NOMO-1 treated with DMSO at 0.1 percent for 48 hours (cell line): Measurements from ENCODE around the gene KDM2B.

ENCODE experiments used
- DNase-seq: peaks from one replicate; lab custom pipeline; 2025; ENCODE audit not compliant: unreplicated experiment; lab: John Stamatoyannopoulos, UW

The KDM2B gene

GRCh38 chr12:121580959-121581685 is at the start of gene KDM2B:
KDM2B (minus strand) TSS chr12:121581023; CDS start chr12:121580911, 112 bp downstream.
- no peak for DNase-seq

- no peak for DNase-seq
These were observed 47.7 kb upstream of the KDM2B start for GRCh38 chr12:121628536-121628935.

- no peak for DNase-seq
These were observed 47.2 kb upstream of the KDM2B start for GRCh38 chr12:121628037-121628436.

- peak; percentile 48 for DNase-seq
These were observed 46.2 kb upstream of the KDM2B start for GRCh38 chr12:121626853-121627640.

GRCh38 chr12:121626087-121626852 is 45.4 kb upstream of the KDM2B start, which contains the start of gene ORAI1:
ORAI1 (plus strand) TSS chr12:121626530.
- DNase-seq: peak; percentile 88

- DNase-seq: no peak
These were observed 39.6 kb upstream of the KDM2B start for GRCh38 chr12:121620333-121620891.

GRCh38 chr12:121618659-121619233 is 37.9 kb upstream of the KDM2B start:
- DNase-seq: no peak

- DNase-seq: no peak
These were observed 34.1 kb upstream of the KDM2B start for GRCh38 chr12:121614872-121615467.

- no peak for DNase-seq
These were observed 32.6 kb upstream of the KDM2B start for GRCh38 chr12:121613462-121613861.

GRCh38 chr12:121611306-121611705 is 30.5 kb upstream of the KDM2B start:
- no peak for DNase-seq

GRCh38 chr12:121610239-121611149 is 29.7 kb upstream of the KDM2B start:
- DNase-seq: no peak

GRCh38 chr12:121608301-121608700 is 27.5 kb upstream of the KDM2B start:
- DNase-seq: no peak

GRCh38 chr12:121603581-121603980 is 22.8 kb upstream of the KDM2B start:
- no peak for DNase-seq

- no peak for DNase-seq
These were observed 21.9 kb upstream of the KDM2B start for GRCh38 chr12:121602766-121603165.

- DNase-seq: no peak
These were observed 20.0 kb upstream of the KDM2B start for GRCh38 chr12:121600702-121601336.

- no peak for DNase-seq
These were observed 15.7 kb upstream of the KDM2B start for GRCh38 chr12:121596526-121596925.

- DNase-seq: no peak
These were observed 14.7 kb upstream of the KDM2B start for GRCh38 chr12:121595520-121595919.

- no peak for DNase-seq
These were observed 11.5 kb upstream of the KDM2B start for GRCh38 chr12:121592320-121592719.
